NCI-H146 (cell line): ENCODE data around the gene AJM1.
"Not testable (repeated sequence)": the region's sequence is repeated elsewhere in the genome, so short reads cannot be mapped to it uniquely, and the experiment has no call there.

ENCODE experiments used
- DNase-seq: peaks from one replicate; lab custom pipeline; 2025; lab: John Stamatoyannopoulos, UW

The AJM1 gene

DNA sequence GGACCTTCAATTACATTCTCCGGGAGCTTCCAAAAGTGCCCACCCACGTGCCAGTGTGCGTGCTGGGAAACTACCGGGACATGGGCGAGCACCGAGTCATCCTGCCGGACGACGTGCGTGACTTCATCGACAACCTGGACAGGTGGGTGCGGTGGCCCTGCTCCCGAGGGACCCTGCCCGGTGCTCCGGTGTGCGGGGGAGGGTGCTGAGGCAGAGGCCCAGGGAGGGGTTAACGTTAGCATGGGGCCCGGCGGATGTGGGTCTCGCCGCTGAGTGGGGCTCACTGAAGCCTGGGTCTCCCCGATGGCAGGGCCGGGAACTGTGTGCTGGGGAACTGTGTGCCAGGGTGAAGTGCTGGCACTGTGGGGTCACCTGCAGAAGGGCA, 10.6 kb upstream of the AJM1 start:
- no peak for DNase-seq

DNA sequence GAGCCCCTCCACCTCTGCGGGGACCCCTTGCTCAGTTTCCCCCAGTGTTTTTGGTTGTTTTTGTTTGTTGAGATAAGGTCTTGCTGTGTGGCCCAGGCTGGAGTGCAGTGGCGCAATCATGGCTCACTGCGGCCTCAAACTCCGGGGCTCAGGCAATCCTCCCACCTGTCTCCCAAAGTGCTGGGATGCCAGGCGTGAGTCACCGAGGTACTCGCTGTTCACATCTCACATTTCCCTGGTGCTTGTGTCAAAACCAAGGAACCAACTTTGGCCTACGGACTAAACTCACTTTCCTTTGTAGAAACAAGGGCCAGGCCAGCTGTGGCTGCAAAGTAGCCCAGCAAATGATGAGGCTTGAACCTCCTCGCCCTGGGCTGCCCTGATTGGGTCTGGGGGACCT, 9.7 kb upstream of the AJM1 start:
- DNase-seq, result no peak

DNA sequence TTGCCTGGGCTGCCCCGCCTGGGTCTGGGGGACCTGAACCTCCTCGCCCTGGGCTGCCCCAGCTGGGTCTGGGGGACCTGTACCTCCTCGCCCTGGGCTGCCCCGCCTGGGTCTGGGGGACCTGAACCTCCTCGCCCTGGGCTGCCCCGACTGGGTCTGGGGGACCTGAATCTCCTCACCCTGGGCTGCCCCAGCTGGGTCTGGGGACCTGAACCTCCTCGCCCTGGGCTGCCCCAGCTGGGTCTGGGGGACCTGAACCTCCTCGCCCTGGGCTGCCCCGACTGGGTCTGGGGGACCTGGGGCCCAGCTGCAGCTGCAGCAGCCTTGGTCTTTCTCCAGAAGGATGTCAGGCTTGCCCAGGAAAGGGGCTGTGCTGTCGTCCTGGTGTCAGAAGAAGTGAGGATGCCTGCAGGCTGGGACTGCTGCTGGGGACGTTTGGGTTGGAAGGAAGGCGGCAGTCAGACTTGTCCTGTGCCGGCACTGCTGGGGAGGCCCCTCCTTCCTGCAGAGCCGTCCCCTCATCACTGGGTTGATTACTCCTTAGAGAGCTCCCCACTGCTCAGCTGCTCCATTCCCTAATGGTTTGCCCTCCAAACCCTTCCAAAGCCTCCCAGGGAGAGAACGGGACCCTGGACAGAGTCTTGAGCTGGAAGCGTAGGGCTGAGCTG, 8.8 kb upstream of the AJM1 start:
- DNase-seq, result not testable (repeated sequence)

DNA sequence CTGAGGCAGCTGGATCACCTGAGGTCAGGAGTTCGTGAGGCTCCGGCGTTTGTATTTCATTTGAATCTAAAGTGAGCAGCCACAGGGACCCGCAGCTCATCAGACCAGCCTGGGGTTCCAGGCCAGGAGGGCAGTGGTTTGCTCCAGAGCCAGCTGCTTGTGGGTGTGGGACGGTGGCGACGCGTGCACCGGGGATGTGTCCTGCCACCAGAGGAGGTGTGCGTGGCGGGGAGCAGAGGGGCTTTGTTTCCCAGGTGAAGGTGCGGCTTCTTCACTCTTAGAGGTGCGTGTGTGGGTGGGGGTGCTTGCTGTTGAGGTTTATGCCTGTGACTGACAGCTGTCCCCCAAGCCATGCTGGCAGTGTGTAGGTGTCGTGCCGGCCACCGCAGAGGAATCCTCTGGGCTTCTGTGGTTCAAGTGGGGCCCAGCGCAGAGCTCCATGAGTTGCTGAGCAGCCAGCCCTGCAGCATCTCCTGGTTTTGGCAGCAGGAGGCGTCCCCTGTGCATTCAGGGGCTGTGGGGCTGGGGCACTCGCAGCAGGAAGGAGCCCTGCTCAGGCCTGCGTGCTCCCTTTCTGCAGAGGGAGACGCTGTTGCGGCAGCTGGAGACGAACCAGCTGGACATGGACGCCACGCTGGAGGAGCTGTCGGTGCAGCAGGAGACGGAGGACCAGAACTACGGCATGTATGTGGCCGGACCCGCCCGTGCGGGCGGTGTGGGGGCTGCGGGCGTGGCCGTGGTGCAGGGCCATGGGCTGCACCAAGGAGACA, 6.9 kb upstream of the AJM1 start:
- DNase-seq, result no peak

DNA sequence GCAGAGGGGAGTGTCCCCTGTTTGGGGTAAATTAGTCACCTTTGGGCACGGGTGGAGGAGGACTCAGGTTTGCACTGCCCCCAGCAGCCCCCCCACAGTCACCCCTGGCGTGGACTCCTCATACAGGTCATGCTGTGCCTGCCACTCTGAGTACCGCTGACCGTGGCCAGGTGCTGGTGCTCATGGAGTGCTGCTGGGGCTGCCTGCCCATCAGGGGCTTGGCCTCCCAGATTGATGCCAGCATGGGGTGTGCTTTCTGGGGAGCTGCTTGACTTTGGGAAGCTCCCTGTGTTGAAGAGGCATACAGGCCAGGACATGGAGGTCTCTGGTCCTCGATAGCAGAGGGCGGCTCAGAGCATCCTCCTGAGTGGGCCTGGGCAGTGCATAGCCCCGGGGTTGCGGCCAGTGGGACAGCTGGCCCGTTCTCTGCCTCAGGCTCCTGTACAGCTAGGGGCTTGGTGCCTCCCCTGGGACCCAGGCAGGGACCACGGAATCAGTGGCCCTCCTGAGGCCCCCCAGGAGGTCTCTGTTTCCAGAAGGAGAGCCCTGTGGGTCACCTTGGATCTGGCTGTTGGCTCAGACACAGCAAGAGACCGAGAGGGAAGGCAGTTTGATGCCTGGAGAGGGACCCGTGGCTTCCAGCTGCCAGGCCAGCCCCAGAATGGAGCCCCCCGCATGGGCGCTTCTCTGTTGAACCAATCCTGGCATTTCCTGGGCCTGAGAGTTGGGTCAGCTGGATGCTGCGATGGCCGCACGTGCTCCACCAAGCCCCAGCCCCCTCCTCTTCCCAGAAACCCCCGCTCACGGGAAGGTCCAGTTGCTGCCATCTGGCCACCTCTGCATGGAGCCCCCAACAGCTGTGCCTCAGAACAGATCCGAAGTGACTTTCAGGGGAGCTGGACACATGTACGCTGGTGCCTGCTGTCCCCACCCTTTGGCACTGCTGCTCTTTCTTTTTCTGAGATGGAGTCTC, 6.1 kb upstream of the AJM1 start:
- DNase-seq, result no peak

DNA sequence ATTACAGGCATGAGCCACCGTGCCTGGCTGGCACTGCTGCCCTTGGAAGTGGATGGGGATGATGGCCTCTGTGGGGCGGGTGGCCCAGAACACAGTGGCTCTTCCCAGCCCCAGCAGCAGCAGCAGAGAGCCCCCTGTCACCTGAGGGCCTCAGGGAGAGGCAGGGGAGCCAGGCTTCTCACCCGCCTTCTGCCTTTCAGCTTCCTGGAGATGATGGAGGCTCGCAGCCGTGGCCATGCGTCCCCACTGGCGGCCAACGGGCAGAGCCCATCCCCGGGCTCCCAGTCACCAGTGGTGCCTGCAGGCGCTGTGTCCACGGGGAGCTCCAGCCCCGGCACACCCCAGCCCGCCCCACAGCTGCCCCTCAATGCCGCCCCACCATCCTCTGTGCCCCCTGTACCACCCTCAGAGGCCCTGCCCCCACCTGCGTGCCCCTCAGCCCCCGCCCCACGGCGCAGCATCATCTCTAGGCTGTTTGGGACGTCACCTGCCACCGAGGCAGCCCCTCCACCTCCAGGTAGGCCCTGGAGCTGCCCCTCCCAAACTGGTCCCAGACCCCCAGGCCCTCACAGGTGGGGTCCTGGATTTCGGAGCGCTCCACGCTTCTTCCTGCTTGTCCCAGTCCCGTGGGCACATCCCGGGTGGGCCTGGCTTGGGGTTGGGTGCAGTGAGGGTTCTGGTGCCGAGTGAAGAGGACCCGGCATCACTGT, 5.0 kb upstream of the AJM1 start:
- no peak for DNase-seq

DNA sequence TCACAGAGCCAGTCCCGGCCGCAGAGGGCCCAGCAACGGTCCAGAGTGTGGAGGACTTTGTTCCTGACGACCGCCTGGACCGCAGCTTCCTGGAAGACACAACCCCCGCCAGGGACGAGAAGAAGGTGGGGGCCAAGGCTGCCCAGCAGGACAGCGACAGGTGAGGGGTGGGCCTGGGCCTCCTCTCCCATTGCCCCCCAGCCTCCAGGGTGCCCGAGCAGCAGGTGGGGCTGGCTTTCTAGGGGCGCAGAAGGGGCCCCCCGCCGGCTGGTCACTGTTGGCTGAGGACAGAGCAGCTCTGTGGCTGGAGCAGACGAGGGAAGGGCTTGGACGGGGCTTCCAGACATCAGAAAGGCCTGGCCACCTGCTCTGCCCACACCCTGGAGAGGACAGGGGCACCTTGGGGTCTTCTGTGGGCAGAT, 4.4 kb upstream of the AJM1 start:
- not testable (repeated sequence) for DNase-seq

DNA sequence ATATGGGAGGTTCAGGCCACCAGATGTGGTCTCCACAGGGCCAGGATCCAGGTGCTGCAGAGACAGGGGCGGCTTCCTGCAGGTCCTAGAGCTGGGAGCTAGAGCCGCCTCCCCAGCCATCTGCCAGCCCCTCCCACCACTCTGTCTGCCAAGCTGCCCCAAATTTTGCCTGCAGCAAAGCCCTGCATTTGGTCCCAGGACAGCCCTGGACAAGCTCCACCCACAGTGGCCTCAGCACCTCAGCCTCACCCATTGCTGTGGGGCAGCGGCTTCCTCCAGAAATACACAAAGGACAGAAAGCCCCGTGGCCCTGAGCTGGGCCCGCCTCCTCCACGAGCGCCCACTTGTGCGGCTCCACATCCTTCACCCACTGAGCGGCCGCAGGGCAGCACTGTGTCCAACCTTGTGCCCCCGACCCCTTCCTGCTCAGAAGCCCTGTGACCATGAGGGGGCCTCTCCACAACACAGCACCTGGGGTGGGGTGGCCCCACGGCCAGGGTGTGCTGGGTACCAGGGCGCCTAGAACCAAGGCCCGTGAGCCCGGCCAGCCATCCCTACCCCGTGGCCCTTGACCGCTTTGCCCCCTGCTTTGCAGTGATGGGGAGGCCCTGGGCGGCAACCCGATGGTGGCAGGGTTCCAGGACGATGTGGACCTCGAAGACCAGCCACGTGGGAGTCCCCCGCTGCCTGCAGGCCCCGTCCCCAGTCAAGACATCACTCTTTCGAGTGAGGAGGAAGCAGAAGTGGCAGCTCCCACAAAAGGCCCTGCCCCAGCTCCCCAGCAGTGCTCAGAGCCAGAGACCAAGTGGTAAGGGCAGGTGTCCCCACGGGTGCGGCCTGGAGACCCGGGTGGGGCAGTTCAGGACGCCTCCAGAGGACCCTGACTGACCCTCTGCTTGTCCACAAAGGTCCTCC, 3.7 kb upstream of the AJM1 start:
- DNase-seq, result no peak

DNA sequence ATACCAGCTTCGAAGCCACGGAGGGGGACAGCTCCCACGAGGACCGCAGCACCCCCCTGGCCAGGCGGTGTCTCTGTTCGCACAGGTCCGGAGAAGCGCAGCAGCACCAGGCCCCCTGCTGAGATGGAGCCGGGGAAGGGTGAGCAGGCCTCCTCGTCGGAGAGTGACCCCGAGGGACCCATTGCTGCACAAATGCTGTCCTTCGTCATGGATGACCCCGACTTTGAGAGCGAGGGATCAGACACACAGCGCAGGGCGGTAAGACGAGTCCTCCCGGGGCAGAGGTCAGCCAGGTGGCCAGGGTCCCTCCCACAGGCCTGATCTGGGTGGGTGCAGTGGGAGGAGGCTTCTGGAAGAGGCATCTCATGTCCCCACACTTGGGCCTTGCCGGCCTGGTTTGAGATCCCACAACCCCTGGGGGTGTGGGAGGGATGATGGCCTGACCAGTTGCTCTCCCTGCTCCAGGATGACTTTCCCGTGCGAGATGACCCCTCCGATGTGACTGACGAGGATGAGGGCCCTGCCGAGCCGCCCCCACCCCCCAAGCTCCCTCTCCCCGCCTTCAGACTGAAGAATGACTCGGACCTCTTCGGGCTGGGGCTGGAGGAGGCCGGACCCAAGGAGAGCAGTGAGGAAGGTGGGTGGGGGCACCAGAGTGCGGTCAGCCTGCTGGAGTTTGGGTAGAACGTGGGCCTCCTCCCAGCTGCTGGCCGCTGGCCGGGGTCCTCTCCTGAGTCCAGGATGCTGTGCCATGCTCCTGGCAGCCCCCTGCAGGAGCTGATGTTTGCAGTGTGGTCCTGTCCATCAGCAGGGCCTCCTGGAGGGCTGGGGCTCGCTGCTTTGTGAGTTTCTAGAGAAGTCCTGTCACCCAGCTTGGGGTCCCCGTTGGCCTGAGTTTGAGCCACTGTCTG, 2.8 kb upstream of the AJM1 start:
- no peak for DNase-seq

DNA sequence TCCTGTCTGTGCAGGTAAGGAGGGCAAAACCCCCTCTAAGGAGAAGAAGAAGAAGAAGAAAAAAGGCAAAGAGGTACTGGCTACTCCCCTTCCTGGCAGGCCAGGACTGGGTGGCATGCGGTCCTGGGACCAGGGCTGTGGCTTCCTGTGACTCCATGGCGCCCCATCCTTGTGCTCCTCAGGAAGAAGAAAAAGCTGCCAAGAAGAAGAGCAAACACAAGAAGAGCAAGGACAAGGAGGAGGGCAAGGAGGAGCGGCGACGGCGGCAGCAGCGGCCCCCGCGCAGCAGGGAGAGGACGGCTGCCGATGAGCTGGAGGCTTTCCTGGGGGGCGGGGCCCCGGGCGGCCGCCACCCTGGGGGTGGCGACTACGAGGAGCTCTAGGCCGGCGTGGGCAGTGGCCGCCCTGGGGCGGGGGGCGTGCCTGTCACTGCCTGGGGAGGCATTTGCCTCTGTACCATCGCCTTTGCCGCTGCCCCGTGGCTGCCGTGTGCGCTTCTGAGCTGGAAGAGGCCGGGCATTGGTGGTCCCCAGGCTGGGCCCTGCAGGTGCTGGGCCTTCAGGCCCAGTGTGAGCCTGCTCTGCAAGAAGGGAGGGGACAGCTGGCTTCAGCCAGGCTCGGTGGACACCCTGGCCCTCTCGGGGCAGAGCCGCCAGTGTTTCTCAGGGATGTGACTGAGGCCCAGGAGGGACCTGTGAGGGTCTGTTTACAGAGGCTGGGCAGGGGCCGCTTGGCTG, 2.0 kb upstream of the AJM1 start:
- no peak for DNase-seq

DNA sequence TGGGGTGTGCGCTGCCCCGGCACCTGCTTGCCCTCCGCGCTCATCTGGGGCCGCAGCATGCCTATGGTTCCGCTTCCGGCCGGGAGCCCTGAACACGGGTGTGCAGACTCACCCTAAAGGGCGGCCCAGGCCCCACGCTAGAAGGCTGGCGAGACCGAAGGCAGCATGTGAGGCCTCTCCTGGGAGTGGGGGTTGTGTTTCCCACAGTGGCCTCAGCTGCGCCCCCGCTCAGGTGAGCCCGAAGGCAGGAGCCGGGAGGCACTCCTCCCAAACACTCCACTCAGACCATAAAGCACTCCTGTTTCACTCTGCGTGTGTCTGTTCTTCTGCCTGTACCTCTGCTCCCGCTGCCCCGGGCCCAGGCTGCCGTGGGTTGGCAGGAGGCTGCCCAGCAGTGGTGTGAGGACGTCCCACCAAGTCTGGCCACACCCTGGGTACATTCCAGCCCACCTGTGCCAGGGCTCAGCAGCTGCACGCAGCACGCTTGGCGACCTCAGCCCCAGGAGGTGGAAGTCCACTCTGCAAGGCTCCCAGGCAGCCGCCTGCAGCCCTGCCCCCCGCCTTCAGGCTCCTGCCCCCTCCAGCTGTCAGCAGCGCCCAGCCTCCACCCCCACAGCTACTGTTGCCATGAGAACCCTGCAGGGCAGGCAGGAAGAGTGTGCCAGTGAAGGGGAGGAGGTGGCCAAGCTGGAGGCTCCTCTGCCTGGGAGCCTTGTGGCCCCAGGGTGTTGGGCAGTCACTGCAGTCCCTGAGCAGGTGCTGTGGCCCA, 1.2 kb upstream of the AJM1 start:
- DNase-seq, result peak; percentile 85

DNA sequence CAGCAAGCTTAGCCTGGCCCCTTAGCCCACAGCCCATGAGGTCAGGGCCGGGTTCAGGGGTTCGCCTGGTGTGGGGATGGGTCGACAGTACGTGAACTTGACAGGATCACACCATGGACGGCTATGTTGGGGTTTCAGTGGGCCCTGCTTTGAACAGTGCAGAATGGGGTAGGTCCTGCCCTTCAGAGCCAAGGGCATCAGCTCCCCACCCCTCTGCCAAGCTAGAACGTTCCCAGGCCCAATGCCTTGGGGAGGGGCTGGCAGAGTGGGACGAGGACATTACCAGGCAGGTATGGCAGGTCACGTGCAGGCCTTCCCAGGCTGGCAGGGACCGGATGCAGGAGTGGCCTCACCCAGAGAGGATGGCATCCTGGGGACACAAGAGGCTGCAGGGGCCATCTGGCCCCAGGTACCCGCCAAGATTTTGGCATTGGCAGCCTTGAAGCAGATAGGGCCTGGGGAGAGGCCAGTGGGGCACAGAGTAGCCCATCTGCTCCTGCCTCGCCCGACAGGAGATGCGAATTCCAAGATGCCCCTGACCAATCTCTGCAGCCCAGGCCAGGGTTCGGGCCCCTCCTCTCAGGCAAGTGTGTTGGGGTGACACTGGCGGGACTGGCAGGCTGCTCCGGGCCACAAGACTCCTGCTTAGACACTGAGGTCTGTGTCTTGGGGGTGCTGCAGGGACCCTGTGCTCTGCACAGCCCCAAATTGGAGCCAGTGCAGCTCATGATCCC, 465 bp upstream of the AJM1 start:
- not testable (repeated sequence) for DNase-seq

DNA sequence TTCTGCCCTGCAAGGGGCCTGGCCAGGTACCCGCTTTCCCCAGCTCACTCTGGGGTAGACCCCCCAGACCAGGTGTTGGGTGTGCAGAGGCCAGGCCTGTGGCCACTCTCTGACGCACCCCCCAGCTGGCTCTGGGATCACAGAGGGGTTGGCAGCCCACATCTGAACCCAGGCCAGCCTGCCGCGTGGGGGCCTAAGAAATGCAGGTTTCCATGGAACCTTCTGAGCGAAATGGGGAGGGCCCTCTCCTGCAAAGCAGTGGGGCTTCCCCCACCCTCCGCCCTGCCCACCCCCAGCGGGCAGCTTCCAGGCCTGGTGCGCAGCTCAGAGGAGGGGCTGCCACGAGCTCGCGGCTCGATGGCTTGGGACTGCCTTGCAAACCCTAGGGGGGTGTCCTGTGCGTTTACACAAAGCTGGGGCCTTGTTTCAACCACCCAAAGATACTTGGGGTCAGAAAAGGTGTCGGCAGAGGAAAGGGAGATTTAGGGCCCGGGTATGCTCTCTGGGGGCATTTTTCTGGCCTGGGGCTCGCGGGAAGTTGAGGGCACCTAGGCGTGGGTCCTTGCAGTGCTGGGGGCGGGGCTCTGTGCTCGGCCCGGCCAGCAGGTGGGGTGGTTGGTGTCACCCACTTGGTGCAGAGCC, 1.0 kb downstream of the AJM1 start:
- DNase-seq, result not testable (repeated sequence)

DNA sequence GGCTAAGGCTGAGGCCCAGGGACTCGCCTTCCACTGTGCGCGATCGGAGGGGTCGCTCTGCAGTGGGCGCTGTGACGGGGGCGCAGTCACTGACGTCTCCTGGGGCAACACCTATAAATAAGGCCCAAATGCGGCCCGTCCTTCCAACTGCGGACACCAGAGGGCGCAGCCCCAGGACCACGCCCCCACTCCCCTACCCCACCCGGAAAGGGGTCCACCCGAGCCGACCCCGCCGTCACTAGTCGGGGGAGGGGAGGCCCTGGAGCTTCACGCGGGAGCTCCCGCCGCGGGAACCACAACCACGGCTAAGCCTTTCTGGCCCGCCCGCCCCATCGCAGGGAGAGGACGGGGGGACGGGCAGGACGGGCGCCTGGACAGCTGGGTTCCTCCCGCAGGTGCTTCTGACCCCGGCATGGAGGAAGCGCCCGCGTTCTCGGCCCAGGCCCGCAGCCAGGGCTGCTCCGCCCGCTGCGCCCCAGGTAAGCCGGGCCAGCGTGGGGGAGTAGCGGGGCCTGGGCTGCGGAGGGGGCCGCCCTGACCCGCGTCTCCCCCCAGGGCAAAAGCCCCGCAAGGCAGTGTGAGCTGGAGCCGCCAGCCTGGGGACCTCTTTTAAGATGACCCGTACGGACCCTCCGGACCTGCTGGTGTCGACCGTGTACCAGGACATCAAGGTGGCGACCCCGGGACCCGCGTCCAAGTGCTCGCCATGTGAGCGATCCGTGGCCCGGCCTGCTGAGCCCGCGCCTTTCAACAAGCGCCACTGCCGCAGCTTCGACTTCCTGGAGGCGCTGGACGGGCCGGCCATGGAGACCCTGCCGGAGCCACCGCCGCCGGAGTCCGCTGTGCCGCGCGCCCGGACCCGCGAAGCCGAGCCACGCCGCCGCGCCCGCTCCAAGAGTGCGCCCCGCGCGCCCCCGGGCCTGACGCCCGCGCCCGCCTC, 1.8 kb downstream of the AJM1 start:
- DNase-seq, result peak; percentile 38

DNA sequence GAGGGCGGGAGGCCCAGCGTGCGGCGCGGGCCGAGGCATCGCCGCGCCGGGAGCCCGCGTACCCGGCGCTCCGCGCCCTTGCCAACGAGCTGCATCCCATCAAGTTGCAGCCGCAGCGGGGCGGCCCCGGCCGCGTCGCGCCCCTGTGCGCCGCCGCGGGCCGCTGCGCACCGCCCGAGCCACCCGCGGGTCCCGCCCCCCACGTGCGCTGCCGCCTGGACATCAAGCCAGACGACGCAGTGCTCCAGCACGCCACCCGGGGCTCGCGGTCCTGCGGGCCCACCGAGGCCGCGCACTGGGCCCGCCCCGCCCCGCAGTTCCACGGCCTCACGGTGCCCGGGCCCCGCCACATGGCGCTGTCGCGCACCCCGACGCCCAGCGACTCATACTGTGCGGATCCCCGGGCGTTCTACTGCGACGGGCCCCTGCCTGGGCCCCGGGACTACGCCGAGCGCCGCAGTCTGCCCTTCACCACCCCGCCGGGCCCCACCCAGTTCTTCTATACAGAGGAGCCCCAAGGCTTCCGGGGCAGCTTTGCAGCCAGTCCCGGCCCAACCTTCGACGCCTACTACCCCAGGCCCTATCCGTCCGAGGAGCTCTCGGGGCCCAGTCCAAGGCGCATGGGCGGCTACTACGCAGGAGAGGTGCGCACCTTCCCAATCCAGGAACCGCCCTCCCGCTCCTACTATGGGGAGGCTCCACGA, 2.6 kb downstream of the AJM1 start:
- no peak for DNase-seq
